Measurements from ENCODE around the gene TNPO1.

DNA sequence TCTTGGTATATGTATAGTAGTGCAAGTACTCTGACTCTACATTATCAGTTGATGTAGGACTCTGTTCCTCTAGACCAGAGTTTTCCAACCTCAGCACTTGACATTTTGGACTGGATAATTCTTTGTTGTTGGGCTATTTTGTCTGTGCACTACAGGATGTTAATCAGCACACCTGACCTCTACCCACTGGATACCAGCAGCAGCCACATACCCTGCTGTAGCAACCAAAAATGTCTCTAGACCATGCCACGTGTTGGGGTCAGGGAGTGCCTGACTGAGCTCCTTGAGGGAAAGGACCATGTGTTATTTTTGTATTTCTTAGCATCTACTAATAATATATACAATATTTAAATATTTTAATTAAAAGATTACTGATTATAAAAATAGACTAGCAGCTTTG, 42.7 kb downstream of the TNPO1 start:
- TF ChIP-seq EZH2 (IDR thresholded peaks at IDR 0.05; ENCODE audit: borderline replicate concordance, low read length): no peak
- TF ChIP-seq, protein P1, sequence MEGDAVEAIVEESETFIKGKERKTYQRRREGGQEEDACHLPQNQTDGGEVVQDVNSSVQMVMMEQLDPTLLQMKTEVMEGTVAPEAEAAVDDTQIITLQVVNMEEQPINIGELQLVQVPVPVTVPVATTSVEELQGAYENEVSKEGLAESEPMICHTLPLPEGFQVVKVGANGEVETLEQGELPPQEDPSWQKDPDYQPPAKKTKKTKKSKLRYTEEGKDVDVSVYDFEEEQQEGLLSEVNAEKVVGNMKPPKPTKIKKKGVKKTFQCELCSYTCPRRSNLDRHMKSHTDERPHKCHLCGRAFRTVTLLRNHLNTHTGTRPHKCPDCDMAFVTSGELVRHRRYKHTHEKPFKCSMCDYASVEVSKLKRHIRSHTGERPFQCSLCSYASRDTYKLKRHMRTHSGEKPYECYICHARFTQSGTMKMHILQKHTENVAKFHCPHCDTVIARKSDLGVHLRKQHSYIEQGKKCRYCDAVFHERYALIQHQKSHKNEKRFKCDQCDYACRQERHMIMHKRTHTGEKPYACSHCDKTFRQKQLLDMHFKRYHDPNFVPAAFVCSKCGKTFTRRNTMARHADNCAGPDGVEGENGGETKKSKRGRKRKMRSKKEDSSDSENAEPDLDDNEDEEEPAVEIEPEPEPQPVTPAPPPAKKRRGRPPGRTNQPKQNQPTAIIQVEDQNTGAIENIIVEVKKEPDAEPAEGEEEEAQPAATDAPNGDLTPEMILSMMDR (conservative IDR thresholded peaks at IDR 0.05 in 1 of 2, IDR thresholded peaks at IDR 0.05 in 1 of 2; ENCODE audit: extremely low read depth in 1 of 2, insufficient read depth in 1 of 2, low read depth in 1 of 2, low read length in 2 of 2): no peak

All from mammary epithelial cell (primary cell).